GM06990 (cell line): ENCODE results near the gene CASP5.

Source experiments
- DNase-seq: peaks from one replicate; pipeline ENCODE4 v3.0.0-alpha.2; 2011; ENCODE audit not compliant: insufficient read length; ENCODE audit errors: extremely low read depth
- H3K27me3 ChIP-seq: replicated peaks from 2 replicates; pipeline ENCODE4 v1.6.0; 2011; ENCODE audit warnings: low read length; ENCODE audit not compliant: control insufficient read depth, insufficient read depth
- H3K36me3 ChIP-seq: 2 replicates; pipeline ENCODE4 v1.5.1; 2011; ENCODE audit warnings: low read length; ENCODE audit not compliant: control insufficient read depth, insufficient read depth
- H3K4me3 ChIP-seq: replicated peaks from 2 replicates; pipeline ENCODE4 v1.5.1; 2011; ENCODE audit warnings: low read depth, mild to moderate bottlenecking, control low read depth, low read length
- CTCF ChIP-seq: IDR thresholded peaks from 2 replicates; pipeline ENCODE4 v1.5.1; 2011; ENCODE audit warnings: low read length, control low read depth, mild to moderate bottlenecking, inconsistent platforms; ENCODE audit not compliant: insufficient read depth, poor library complexity, severe bottlenecking

The CASP5 gene

GRCh38 chr11:105056446-105056845 is 33.5 kb upstream of the CASP5 start:
- H3K27me3 ChIP-seq, result no peaks in the 10 kb centered on the region
- H3K36me3 ChIP-seq, result no peaks in the 10 kb centered on the region
- H3K4me3 ChIP-seq, result no peak overlapping the region
- TF ChIP-seq CTCF, result no peak
- no peak for DNase-seq

GRCh38 chr11:105054723-105055493 is 31.9 kb upstream of the CASP5 start:
- TF ChIP-seq CTCF, result no peak
- no peak overlapping the region for H3K4me3 ChIP-seq
- H3K36me3 ChIP-seq, result no peaks in the 10 kb centered on the region
- no peaks in the 10 kb centered on the region for H3K27me3 ChIP-seq
- no peak for DNase-seq

- no peaks in the 10 kb centered on the region for H3K36me3 ChIP-seq
- TF ChIP-seq CTCF, result no peak
- H3K27me3 ChIP-seq, result no peaks in the 10 kb centered on the region; the same call in 1 of the 2 replicates
- no peak overlapping the region for H3K4me3 ChIP-seq
- DNase-seq, result no peak
Measured at GRCh38 chr11:105052487-105052886, 29.5 kb upstream of the CASP5 start.

GRCh38 chr11:105051559-105051958 is 28.6 kb upstream of the CASP5 start:
- no peak for TF ChIP-seq CTCF
- DNase-seq, result no peak
- no peak overlapping the region for H3K4me3 ChIP-seq
- no peaks in the 10 kb centered on the region for H3K36me3 ChIP-seq
- H3K27me3 ChIP-seq, result no peaks in the 10 kb centered on the region; the same call in 1 of the 2 replicates

- no peak for TF ChIP-seq CTCF
- no peaks in the 10 kb centered on the region; the same call in 1 of the 2 replicates for H3K27me3 ChIP-seq
- DNase-seq, result no peak
- H3K4me3 ChIP-seq, result no peak overlapping the region
- H3K36me3 ChIP-seq, result no peaks in the 10 kb centered on the region
Measured at GRCh38 chr11:105049481-105049880, 26.5 kb upstream of the CASP5 start.
